Measurements from ENCODE around the gene CNTN4. TPM values are rescaled to one million over a fixed set of nuclear protein-coding genes. Genes with fewer than 3 reads are reported as not detected.

CNTN4 gene
- total RNA-seq, 4 donors from 2014 or later = 33.6 to 112 (median 53.1) TPM

DNA sequence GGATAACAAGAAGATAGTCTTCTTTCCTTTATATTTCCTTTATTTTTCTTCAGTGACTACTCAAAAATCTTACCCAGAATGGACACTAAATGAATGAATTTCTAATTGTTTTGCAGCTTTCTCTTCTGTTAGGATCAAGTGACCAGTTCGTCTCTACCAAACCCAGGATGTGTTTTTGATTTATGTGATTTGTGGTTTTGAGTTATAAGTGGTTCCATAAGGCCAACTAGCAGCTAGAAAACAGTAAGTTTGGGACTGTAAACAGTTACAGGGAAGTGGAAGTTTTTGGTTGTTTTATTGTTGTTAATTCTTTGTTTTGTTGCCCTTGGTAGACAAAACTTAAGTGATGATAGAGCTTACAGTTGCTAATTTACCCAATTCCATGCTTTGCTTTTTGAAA is 555.0 kb downstream of the CNTN4 start:
- DNase-seq = no peak
- WGBS, 2 donors = 55 to 74% methylated on average over 1 of the region's 1 CpG
- Histone ChIP-seq H3K4me1 (no peaks in the 10 kb centered on the region), H3K9me3 (no peaks in the 10 kb centered on the region), H3K4me3 (replicated peaks in 1 of 3) (no peak overlapping the region), H3K27ac (no peak overlapping the region), H3K36me3 (no peaks in the 10 kb centered on the region), H3K27me3 (no peaks in the 10 kb centered on the region)
- intact Hi-C loops (cut with DNase I) = no loop called here
- TF ChIP-seq, protein P1, sequence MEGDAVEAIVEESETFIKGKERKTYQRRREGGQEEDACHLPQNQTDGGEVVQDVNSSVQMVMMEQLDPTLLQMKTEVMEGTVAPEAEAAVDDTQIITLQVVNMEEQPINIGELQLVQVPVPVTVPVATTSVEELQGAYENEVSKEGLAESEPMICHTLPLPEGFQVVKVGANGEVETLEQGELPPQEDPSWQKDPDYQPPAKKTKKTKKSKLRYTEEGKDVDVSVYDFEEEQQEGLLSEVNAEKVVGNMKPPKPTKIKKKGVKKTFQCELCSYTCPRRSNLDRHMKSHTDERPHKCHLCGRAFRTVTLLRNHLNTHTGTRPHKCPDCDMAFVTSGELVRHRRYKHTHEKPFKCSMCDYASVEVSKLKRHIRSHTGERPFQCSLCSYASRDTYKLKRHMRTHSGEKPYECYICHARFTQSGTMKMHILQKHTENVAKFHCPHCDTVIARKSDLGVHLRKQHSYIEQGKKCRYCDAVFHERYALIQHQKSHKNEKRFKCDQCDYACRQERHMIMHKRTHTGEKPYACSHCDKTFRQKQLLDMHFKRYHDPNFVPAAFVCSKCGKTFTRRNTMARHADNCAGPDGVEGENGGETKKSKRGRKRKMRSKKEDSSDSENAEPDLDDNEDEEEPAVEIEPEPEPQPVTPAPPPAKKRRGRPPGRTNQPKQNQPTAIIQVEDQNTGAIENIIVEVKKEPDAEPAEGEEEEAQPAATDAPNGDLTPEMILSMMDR (IDR thresholded peaks at IDR 0.05) = no peak
- TF ChIP-seq POLR2A (IDR thresholded peaks at IDR 0.05) = no peak

DNA sequence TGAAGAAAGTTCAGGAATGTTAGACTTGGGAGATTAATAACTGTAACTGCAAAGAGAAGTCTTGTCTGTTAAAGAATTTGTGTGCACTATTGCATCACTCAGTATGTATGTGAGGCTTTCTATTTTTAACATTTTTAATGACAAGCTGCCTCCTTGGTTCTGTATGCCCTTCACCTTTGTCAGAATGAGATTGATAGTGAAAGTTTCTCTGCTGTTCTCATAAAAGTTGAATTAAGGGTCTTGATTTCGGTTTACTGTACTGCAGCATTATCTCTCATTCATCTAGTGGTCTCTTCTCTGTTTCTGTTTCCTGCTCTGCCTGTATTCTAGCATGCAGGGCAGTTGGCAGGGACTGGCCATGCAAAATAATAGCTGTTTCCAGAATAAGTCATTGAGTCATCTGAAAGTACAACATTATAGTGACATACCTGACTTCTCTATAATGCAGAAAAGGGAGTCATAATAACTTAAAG is 556.6 kb downstream of the CNTN4 start:
- no peaks in the 10 kb centered on the region for H3K9me3 ChIP-seq

DNA sequence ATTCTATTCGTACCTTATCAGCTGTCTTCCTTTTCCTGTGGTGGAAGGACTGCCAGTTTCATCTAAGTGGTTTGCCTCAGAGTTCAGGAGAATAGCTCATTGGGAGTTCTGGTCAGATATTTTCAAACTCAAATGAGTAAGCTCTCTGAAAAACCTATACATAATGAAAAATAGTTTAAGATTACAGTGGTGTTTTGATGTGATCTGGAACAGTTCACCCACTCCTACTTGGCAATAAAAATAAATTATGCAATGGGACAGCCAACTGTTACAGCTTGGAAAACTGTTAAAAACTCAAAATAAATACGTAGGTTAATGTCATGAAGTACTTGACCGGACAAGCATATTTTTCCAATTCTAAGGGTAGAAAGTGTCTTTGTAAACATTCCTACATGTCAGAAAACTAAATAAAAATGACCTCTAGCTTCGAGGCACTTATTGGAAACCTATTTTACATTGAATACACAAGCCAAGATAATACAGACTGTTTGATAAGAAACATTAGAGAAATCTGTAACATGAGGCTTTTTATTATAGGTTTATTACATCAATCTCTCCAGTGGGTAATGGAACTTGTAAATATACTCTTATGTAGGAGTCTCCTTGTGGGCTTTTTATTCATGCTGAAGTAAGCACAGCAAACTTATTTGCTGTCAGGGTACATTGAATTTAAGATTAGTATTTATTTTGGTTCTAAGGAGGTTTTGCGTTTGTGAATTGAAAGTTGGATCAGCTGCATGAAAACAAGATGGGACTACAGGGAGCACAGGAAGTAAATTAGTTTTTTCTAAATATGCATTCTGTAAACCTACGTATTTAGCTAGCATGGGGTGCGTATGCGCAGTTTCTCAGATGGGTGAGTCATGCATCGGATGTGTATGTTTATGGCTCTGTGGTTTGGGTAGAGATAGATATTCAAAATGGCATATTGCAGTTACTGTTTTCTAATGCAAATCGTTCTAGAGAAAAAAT is 558.4 kb downstream of the CNTN4 start:
- no peak for TF ChIP-seq POLR2A (IDR thresholded peaks at IDR 0.05)
- TF ChIP-seq, protein P1 (IDR thresholded peaks at IDR 0.05) = no peak
- whole genome bisulfite sequencing, 2 donors = 61 to 76% methylated on average over 10 of the region's 10 CpGs

More for the DNA sequence above, 556.6 kb downstream of the CNTN4 start:
- no peak overlapping the region for H3K4me3 ChIP-seq (replicated peaks in 1 of 3)
- H3K27me3 ChIP-seq = no peaks in the 10 kb centered on the region
- no peak for DNase-seq
- H3K27ac ChIP-seq = no peak overlapping the region
- TF ChIP-seq, protein P1 (IDR thresholded peaks at IDR 0.05) = no peak
- TF ChIP-seq POLR2A (IDR thresholded peaks at IDR 0.05) = no peak
- H3K4me1 ChIP-seq = no peaks in the 10 kb centered on the region
- H3K36me3 ChIP-seq = no peaks in the 10 kb centered on the region
- WGBS, 2 donors = 53 to 71% methylated on average over 1 of the region's 1 CpG
- intact Hi-C loops (cut with DNase I) = no loop called here

DNA sequence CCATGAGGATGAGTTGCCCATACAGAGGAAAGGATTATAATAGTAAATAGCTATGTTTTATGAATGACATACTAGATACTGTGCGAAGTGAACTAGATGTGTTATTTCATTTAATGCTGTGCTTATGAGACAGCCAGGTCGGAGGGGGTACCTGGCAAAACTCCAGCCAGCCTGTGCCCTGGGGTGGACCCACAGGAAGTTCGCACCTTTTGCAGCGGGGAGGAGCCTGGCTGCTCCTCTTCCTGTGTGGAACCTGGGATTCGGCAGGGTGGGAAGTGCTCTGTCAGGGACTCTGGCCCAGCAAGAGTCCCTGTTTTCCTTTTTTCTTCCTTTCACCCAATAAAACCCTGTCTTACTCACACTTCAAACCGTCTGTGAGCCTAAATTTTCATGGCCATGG is 559.3 kb downstream of the CNTN4 start:
- Histone ChIP-seq H3K27ac (no peak overlapping the region), H3K9me3 (no peaks in the 10 kb centered on the region), H3K36me3 (no peaks in the 10 kb centered on the region), H3K4me3 (replicated peaks in 1 of 3) (no peak overlapping the region), H3K4me1 (no peaks in the 10 kb centered on the region), H3K27me3 (no peaks in the 10 kb centered on the region)
- 82 to 83% methylated on average over 6 of the region's 6 CpGs for WGBS, 2 donors
- intact Hi-C loops (cut with DNase I) = no loop called here
- no peak for DNase-seq
- TF ChIP-seq, protein P1 (IDR thresholded peaks at IDR 0.05) = no peak
- no peak for TF ChIP-seq POLR2A (IDR thresholded peaks at IDR 0.05)

More for the DNA sequence above, 558.4 kb downstream of the CNTN4 start:
- no peaks in the 10 kb centered on the region for H3K4me1 ChIP-seq
- no peaks in the 10 kb centered on the region for H3K27me3 ChIP-seq
- no peak overlapping the region for H3K27ac ChIP-seq
- H3K36me3 ChIP-seq = no peaks in the 10 kb centered on the region
- H3K4me3 ChIP-seq (replicated peaks in 1 of 3) = no peak overlapping the region
- intact Hi-C loops (cut with DNase I) = no loop called here
- no peaks in the 10 kb centered on the region for H3K9me3 ChIP-seq
- no peak for DNase-seq

DNA sequence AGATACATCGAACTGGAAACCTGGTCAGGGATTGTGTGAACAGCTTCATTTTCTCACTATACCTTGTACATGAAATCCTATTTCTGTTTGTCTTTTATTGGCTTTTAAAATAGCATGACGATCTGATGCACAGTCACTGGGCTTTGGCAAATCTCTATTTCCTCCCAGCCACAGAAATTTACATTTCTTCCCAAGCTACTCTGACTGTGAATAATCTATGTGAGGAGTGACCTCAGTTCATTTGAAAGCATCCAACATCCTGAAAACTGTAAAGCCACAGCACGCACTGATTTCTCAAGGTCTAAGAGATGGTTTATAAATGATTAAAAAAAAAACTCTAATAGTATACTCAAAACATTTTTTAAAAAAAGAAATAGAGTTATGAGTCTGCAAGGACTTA is 561.2 kb downstream of the CNTN4 start:
- no peaks in the 10 kb centered on the region for H3K36me3 ChIP-seq
- H3K4me1 ChIP-seq = no peaks in the 10 kb centered on the region
- TF ChIP-seq, protein P1 (IDR thresholded peaks at IDR 0.05) = no peak
- TF ChIP-seq POLR2A (IDR thresholded peaks at IDR 0.05) = no peak
- 48 to 56% methylated on average over 3 of the region's 3 CpGs for WGBS, 2 donors
- H3K27ac ChIP-seq = no peak overlapping the region
- DNase-seq = no peak
- no peak overlapping the region for H3K4me3 ChIP-seq (replicated peaks in 1 of 3)
- intact Hi-C loops (cut with DNase I) = no loop called here
- H3K9me3 ChIP-seq = no peaks in the 10 kb centered on the region
- no peaks in the 10 kb centered on the region for H3K27me3 ChIP-seq
